A549 (cell line): Measurements from ENCODE around the gene SAMD7.

ENCODE experiments used
- CHD2 ChIP-seq: fragments of 150-350 bp; IDR thresholded peaks from 2 replicates; pipeline ENCODE4 v1.6.1; 2014; ENCODE audit warnings: low read length; ENCODE audit not compliant: partially characterized antibody
- CTCF ChIP-seq: fragments of >200 bp; sonication (Bioruptor Twin); formaldehyde crosslinking; IDR thresholded peaks from 3 replicates; pipeline ENCODE4 v1.5.1; 2016
- EP300 ChIP-seq, 2 experiments: fragments of >200 bp; sonication (Bioruptor Twin); formaldehyde crosslinking; IDR thresholded peaks; 2 replicates in 1 of 2; 3 replicates in 1 of 2; pipeline ENCODE4 v1.6.1; 2016 to 2017
- GATA3 ChIP-seq: IDR thresholded peaks from 2 replicates; pipeline ENCODE4 v1.6.1; 2012; ENCODE audit warnings: borderline replicate concordance
- MAFK ChIP-seq: fragments of 450-650 bp; IDR thresholded peaks from 2 replicates; pipeline ENCODE4 v1.6.1; 2014; ENCODE audit not compliant: partially characterized antibody
- RAD21 ChIP-seq, 2 experiments: fragments of >200 bp in 1 of 2; sonication (Bioruptor Twin) in 1 of 2; formaldehyde crosslinking in 1 of 2; IDR thresholded peaks in 1 of 2; conservative IDR thresholded peaks in 1 of 2; 2 replicates in 1 of 2; 3 replicates in 1 of 2; pipeline ENCODE4 v1.6.1; 2012 to 2018; ENCODE audit warnings: inconsistent platforms in 1 of 2

DNA sequence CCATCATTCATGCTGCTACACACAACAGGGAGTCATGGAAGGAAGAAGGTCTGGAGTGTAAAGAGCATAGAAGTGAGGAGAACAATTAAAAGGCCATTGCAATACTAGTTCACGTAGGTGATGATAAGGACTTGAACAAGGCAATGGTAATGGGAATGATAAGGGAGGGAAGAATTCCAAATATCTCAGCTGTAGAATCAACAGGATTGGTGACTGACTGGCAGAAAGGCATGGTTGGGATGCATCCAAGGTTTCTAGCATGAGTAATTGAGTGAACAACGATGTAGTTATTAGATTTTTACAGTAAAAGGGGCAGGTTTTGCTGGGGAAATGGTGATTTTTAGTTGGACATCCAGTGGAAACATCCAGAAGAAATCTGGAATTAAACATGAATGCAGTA lies 52.8 kb downstream of the SAMD7 start:
- no peak for TF ChIP-seq CTCF
- no peak for TF ChIP-seq MAFK
- TF ChIP-seq CHD2 = no peak
- no peak for TF ChIP-seq EP300 (IDR thresholded peaks at IDR 0.05)
- no peak for TF ChIP-seq RAD21 (conservative IDR thresholded peaks at IDR 0.05 in 1 of 2, IDR thresholded peaks at IDR 0.05 in 1 of 2)
- no peak for TF ChIP-seq GATA3
